GM23248 (cell line): ENCODE data around the gene RHOC.

Experiments
- EZH2 ChIP-seq: fragments of 200-600 bp; sonication (generic); IDR thresholded peaks from 2 replicates; pipeline ENCODE4 v1.6.1; 2018; ENCODE audit warnings: antibody characterized with exemption, mild to moderate bottlenecking; ENCODE audit not compliant: insufficient read depth, poor library complexity, severe bottlenecking
- EZH2phosphoT487 ChIP-seq: fragments of 200-600 bp; sonication (generic); IDR thresholded peaks from 2 replicates; pipeline ENCODE4 v1.6.1; 2018; ENCODE audit warnings: antibody characterized with exemption, moderate library complexity, mild to moderate bottlenecking, low read depth; ENCODE audit not compliant: insufficient read depth

- TF ChIP-seq EZH2 (no peak), EZH2phosphoT487 (no peak)
Observed at GRCh38 chr1:112703706-112704105, 3.2 kb downstream of the RHOC start.
